Fibroblast of lung (primary cell): ENCODE data around the gene PCSK4. TPM values are rescaled to one million over a fixed set of nuclear protein-coding genes. Genes with fewer than 3 reads are reported as not detected.
A peak's percentile ranks its signal among the peaks of the same experiment; 100 is the strongest.

ENCODE experiments used
- DNase-seq, 2 donors: peaks; one replicate each; pipeline versions ENCODE4 v3.0.0 to v3.0.0-alpha.2; 2010; ENCODE audit warnings: low read depth in 2 of 2
- H2AFZ ChIP-seq: 2 replicates; pipeline ENCODE4 v1.5.1; 2012; ENCODE audit warnings: low read length, control low read depth, inconsistent platforms
- H3K27ac ChIP-seq: 2 replicates; pipeline ENCODE4 v1.5.1; 2011; ENCODE audit warnings: low read length, control low read depth; ENCODE audit not compliant: insufficient read depth
- H3K27me3 ChIP-seq: 2 replicates; pipeline ENCODE4 v1.5.1; 2011; ENCODE audit warnings: mild to moderate bottlenecking, low read length; ENCODE audit not compliant: control insufficient read depth, insufficient read depth
- H3K36me3 ChIP-seq: 2 replicates; pipeline ENCODE4 v1.5.1; 2011; ENCODE audit warnings: low read length; ENCODE audit not compliant: control insufficient read depth, insufficient read depth
- H3K4me1 ChIP-seq: 2 replicates; pipeline ENCODE4 v1.5.1; 2011; ENCODE audit warnings: low read length; ENCODE audit not compliant: control insufficient read depth, insufficient read depth; ENCODE audit errors: extremely low read depth
- H3K4me2 ChIP-seq: 2 replicates; pipeline ENCODE4 v1.5.1; 2011; ENCODE audit warnings: low read length, control low read depth; ENCODE audit not compliant: insufficient read depth; ENCODE audit errors: extremely low read depth
- H3K4me3 ChIP-seq, 4 experiments: fragments of 200-600 bp in 1 of 4; sonication (generic) in 1 of 4; replicated peaks in 1 of 4; 2 replicates each; pipeline ENCODE4 v1.5.1; 2011 to 2016; ENCODE audit warnings: low read length in 4 of 4, low read depth in 3 of 4, mild to moderate bottlenecking in 3 of 4, control low read depth in 2 of 4, inconsistent platforms in 1 of 4, mixed read lengths in 1 of 4; ENCODE audit not compliant: insufficient read depth in 1 of 4; ENCODE audit errors: control extremely low read depth in 1 of 4
- H3K79me2 ChIP-seq: 2 replicates; pipeline ENCODE4 v1.5.1; 2012; ENCODE audit warnings: mild to moderate bottlenecking, low read length, inconsistent platforms; ENCODE audit not compliant: control insufficient read depth, insufficient read depth
- H3K9ac ChIP-seq: 2 replicates; pipeline ENCODE4 v1.5.1; 2011; ENCODE audit warnings: mild to moderate bottlenecking, low read length, control low read depth; ENCODE audit not compliant: insufficient read depth
- H3K9me3 ChIP-seq: 2 replicates; pipeline ENCODE4 v1.5.1; 2012; ENCODE audit warnings: low read depth, low read length; ENCODE audit not compliant: control insufficient read depth, insufficient read depth
- H4K20me1 ChIP-seq: 2 replicates; pipeline ENCODE4 v1.5.1; 2011; ENCODE audit warnings: low read length; ENCODE audit not compliant: control insufficient read depth, insufficient read depth; ENCODE audit errors: extremely low read depth
- EZH2 ChIP-seq: IDR thresholded peaks from 2 replicates; pipeline ENCODE4 v1.5.1; 2012; ENCODE audit warnings: low read length, control low read depth, mild to moderate bottlenecking; ENCODE audit errors: missing control alignments
- polyA plus RNA-seq, 2 donors: library from polyadenylated mRNA; depleted of rRNA in 1 of 2; stranded (reverse) in 1 of 2; unstranded in 1 of 2; fragments of >200 nt; gene quantifications; 2 replicates each; pipeline ENCODE4 v1.2.1, GENCODE V29; 2011 to 2012; ENCODE audit warnings: missing spikeins in 1 of 2
- total RNA-seq: library from RNA; depleted of rRNA; stranded (reverse); fragments of >200 nt; gene quantifications from 2 replicates; pipeline ENCODE4 v1.2.1, GENCODE V29; 2014
- TF ChIP-seq, protein P1 (sequence below), 2 donors: IDR thresholded peaks in 1 of 2; conservative IDR thresholded peaks in 1 of 2; 1 replicate in 1 of 2; 2 replicates in 1 of 2; pipeline ENCODE4 v1.5.1; 2011 to 2012; ENCODE audit warnings: low read length in 2 of 2, control low read depth in 1 of 2, inconsistent platforms in 1 of 2, low read depth in 1 of 2, mild to moderate bottlenecking in 1 of 2

The PCSK4 gene
- total and polyA plus RNA-seq, 2 donors (not counting 1 experiment from before 2014, with no cell fraction given): 0.28 to 3.5 TPM

DNA sequence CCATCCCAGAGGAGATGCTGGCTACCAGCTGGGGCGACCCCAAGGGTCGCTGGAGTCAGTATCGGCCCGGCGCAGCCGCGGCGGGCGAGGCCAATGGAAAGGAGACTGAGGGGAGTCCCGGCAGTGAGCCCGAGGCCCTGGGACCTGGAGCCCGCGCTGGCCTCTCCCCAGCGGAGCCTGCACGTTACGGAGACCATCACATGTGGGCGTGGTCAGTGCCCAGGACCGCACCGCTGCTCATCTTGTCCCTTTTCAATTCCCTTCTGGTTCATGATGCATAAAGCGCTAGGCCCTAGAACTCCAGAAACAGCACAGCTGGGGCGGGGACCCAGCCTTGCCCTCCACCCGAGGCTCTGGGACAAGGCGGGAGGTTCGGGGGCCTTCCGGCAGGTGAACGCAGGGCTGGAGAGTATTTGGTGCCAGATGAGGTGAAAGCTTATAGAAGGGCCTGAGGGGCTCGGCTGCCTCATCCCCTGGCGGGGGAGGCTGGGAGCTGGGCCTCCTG, 19.1 kb downstream of the PCSK4 start:
- Histone ChIP-seq H3K4me3 (no peak overlapping the region), H3K9me3 (no peaks in the 10 kb centered on the region), H3K79me2 (no peaks in the 10 kb centered on the region), H3K27me3 (peaks cover 50% of the 10 kb centered on the region), H3K4me1 (peaks cover 3% of the 10 kb centered on the region), H3K27ac (no peak overlapping the region), H3K36me3 (no peaks in the 10 kb centered on the region), H3K4me2 (peak overlapping the region; percentile 48), H4K20me1 (no peaks in the 10 kb centered on the region), H3K9ac (no peak overlapping the region), H2AFZ (no peak overlapping the region)
- no peak for DNase-seq
- TF ChIP-seq, protein P1, sequence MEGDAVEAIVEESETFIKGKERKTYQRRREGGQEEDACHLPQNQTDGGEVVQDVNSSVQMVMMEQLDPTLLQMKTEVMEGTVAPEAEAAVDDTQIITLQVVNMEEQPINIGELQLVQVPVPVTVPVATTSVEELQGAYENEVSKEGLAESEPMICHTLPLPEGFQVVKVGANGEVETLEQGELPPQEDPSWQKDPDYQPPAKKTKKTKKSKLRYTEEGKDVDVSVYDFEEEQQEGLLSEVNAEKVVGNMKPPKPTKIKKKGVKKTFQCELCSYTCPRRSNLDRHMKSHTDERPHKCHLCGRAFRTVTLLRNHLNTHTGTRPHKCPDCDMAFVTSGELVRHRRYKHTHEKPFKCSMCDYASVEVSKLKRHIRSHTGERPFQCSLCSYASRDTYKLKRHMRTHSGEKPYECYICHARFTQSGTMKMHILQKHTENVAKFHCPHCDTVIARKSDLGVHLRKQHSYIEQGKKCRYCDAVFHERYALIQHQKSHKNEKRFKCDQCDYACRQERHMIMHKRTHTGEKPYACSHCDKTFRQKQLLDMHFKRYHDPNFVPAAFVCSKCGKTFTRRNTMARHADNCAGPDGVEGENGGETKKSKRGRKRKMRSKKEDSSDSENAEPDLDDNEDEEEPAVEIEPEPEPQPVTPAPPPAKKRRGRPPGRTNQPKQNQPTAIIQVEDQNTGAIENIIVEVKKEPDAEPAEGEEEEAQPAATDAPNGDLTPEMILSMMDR (conservative IDR thresholded peaks at IDR 0.05 in 1 of 2, IDR thresholded peaks at IDR 0.05 in 1 of 2; ENCODE audit: low read depth in 1 of 2, low read length in 2 of 2): no peak
- peak; percentile 25 for TF ChIP-seq EZH2

DNA sequence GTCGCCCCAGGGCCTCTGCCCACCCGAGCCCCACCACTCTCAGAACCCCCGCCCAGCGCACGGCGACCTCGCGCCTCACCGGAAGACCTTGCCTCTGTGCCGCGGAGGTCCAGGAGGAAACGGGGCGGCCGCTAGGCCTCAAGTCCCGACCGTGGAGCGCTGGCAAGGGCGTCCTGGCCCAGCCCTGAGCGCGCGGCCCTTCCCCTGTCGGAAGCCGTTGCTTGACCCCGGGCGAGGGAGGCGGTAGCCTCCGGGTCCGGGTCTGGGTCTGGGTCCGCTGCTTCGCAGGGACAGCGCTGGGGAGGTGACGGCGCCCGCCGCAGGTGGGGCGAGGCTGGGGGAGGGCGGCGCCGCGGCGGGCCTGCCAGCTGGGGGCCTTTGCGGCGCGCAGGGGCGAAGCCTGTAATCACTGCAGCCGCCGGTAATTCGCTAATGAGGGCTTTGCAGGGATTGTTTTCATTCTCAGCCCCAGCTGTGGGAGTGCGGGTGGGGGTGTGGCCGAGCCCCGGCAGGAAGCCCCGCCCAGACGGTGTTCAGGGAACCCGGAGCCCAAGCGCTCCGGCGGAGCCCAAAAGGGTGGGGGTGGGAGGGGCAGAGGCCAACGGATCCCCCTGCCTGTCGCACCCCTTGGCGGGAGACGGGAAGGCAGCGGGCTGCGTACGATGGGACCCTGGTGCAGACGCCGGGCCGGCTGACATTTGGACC, 19.7 kb downstream of the PCSK4 start:
- TF ChIP-seq EZH2: peak; percentile 68
- TF ChIP-seq, protein P1 (conservative IDR thresholded peaks at IDR 0.05 in 1 of 2, IDR thresholded peaks at IDR 0.05 in 1 of 2; ENCODE audit: low read depth in 1 of 2, low read length in 2 of 2): no peak
- DNase-seq: no peak
- Histone ChIP-seq H3K27ac (no peak overlapping the region), H4K20me1 (no peaks in the 10 kb centered on the region), H3K4me1 (peaks cover 3% of the 10 kb centered on the region), H3K9ac (no peak overlapping the region), H3K9me3 (no peaks in the 10 kb centered on the region), H3K36me3 (no peaks in the 10 kb centered on the region), H3K4me3 (peak overlapping the region in 1 of 4 experiments; percentile 47), H3K27me3 (peaks cover 50% of the 10 kb centered on the region), H2AFZ (no peak overlapping the region), H3K4me2 (peak overlapping the region; percentile 48), H3K79me2 (no peaks in the 10 kb centered on the region)

DNA sequence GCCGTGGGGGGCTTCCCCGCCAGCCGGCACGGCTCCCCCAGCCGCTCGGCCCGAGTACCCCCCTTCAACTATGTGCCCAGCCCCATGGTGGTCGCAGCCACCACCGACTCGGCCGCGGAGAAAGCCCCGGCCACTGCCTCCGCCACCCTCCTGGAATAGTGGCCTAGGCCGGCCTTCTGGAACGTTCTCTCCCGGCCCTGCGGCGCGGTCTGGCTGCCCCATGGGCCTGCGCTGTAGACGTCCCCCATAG, 20.2 kb downstream of the PCSK4 start:
- Histone ChIP-seq H4K20me1 (no peaks in the 10 kb centered on the region), H3K9me3 (no peaks in the 10 kb centered on the region), H3K4me1 (peaks cover 3% of the 10 kb centered on the region), H3K9ac (no peak overlapping the region), H3K79me2 (no peaks in the 10 kb centered on the region), H3K27me3 (peaks cover 50% of the 10 kb centered on the region), H2AFZ (no peak overlapping the region), H3K4me2 (peak overlapping the region; percentile 44), H3K4me3 (peak overlapping the region in 1 of 4 experiments; percentile 47), H3K36me3 (no peaks in the 10 kb centered on the region), H3K27ac (no peak overlapping the region)
- no peak for DNase-seq
- TF ChIP-seq, protein P1 (conservative IDR thresholded peaks at IDR 0.05 in 1 of 2, IDR thresholded peaks at IDR 0.05 in 1 of 2; ENCODE audit: low read depth in 1 of 2, low read length in 2 of 2): no peak
- TF ChIP-seq EZH2: peak; percentile 89
